ENCODE results near the gene MRPL10. TPM values are rescaled to one million over a fixed set of nuclear protein-coding genes. Genes with fewer than 3 reads are reported as not detected.

Gene MRPL10
- polyA plus RNA-seq, 6 donors from 2014 or later, result 33.1 to 49.0 (median 39.1) TPM

- peak overlapping the region in 2 of 6 donors; percentile 49 to 58 for H3K27ac Mint-ChIP-seq
- no peaks in the 10 kb centered on the region for H3K9me3 Mint-ChIP-seq
- no peaks in the 10 kb centered on the region for H3K27me3 Mint-ChIP-seq
- no peak overlapping the region for H3K4me3 Mint-ChIP-seq
- H3K4me1 Mint-ChIP-seq, result peaks cover 0 to 5% (median 4%) of the 10 kb centered on the region in 3 donors
- DNase-seq (no peak), ATAC-seq (ENCODE audit: low read depth in 2 of 2) (no peak)
- peaks cover 6 to 68% of the 10 kb centered on the region in 2 donors for H3K36me3 Mint-ChIP-seq
Measured at GRCh38 chr17:47811709-47812108, 19.6 kb downstream of the MRPL10 start.

DNA sequence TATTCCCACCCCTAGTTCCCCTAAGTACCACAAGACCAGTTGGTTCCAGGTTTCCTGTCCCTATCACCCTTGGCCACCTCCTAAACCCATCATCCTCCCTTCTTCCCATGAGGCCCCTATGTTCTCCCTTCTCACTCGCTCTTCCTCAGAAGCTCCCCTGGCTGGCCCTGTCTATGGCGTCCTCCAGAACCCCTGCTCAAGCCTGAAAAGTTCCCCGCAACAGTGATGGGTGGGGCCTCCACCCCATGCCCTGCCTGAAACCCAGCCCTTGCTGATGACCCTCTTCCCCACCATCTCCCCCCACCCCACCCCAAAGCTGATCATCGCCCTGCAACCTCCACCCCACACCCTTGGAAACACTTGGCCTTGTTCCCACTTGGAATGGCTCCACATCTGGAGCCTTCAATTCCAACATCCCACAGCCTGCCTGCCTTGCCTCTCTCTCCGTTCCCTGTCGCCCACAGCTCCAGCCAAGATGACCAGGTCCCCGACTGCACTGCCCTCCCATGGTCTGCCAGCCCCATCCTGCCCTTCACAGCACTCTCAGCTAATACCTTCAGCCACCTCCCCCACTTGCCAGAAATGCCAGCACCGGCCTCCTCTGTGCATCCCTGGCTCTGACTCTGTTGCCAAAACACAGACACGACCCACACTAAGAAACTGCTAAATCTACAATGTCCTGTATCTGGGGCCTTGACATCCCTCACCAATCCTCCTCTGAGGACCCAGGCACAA, 20.3 kb downstream of the MRPL10 start:
- Mint-ChIP-seq H3K27me3 (no peaks in the 10 kb centered on the region), H3K36me3 (peaks cover 6 to 66% of the 10 kb centered on the region in 2 donors), H3K4me1 (peaks cover 0 to 5% (median 4%) of the 10 kb centered on the region in 3 donors), H3K9me3 (no peaks in the 10 kb centered on the region), H3K4me3 (peak overlapping the region in 3 of 8 donors; percentile 64 to 71 (median 65)), H3K27ac (peak overlapping the region in 2 of 6 donors; percentile 49 to 86)
- ATAC-seq (ENCODE audit: low read depth in 2 of 2) (no peak), DNase-seq (no peak)

- Mint-ChIP-seq H3K9me3 (no peaks in the 10 kb centered on the region), H3K27me3 (no peaks in the 10 kb centered on the region), H3K4me1 (peaks cover 0 to 5% (median 4%) of the 10 kb centered on the region in 3 donors), H3K36me3 (peaks cover 6 to 63% of the 10 kb centered on the region in 2 donors), H3K27ac (peak overlapping the region in 1 of 6 donors; percentile 19), H3K4me3 (no peak overlapping the region)
- ATAC-seq (ENCODE audit: low read depth in 2 of 2) (no peak), DNase-seq (no peak)
Measured at GRCh38 chr17:47810200-47810821, 21.0 kb downstream of the MRPL10 start.

GRCh38 chr17:47808830-47809480, 22.4 kb downstream of the MRPL10 start:
- Mint-ChIP-seq H3K9me3 (no peaks in the 10 kb centered on the region), H3K27me3 (no peaks in the 10 kb centered on the region), H3K27ac (no peak overlapping the region), H3K4me3 (no peak overlapping the region), H3K4me1 (peaks cover 0 to 5% (median 4%) of the 10 kb centered on the region in 3 donors), H3K36me3 (peaks cover 6 to 55% of the 10 kb centered on the region in 2 donors)
- ATAC-seq (ENCODE audit: low read depth in 2 of 2) (no peak), DNase-seq (no peak)

DNA sequence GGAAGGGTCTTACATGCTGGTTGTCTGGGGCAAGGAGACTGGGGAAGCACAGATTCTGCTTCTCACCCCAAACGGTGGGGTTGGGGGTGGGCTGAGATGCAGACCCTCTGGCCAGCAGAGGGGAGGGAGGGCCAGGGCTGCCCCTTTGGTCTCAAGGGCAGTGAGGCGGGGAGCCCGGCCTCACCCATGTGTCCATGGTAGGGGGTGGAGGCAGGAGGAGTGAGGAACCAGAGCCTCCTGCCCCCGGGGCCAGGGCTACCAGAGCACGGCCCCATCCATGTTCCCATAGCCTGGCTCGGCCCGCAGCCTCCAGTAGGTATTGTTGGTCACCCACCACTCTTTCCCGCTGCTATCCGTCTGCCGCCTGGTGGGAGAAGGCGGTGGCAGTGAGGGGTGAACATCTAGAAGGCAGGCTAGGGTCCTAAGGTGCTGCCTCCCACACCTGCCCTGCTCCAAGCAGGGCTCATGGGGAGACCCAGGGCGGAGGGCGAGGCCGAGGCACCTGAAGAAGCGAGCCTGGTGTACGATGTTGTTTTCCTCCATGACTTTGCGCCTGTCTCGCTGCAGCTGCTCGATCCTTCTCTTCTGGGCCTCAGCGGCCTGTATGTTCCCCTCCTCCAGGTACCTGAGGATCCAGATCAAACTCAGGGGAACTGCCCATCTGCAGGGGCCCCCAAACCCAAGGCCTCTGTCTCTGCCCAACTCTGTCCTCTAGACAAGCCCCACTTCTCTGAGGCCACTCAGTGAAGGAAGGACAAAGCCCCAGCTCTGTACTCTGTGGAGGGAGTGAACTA, 23.1 kb downstream of the MRPL10 start:
- DNase-seq, result no peak
- Mint-ChIP-seq H3K27ac (no peak overlapping the region), H3K4me1 (peaks cover 0 to 5% (median 4%) of the 10 kb centered on the region in 3 donors)

GRCh38 chr17:47807421-47807820, 23.9 kb downstream of the MRPL10 start:
- peak overlapping the region in 1 of 6 donors; percentile 69 for H3K27ac Mint-ChIP-seq
- DNase-seq (no peak), ATAC-seq (ENCODE audit: low read depth in 2 of 2) (no peak)
- H3K36me3 Mint-ChIP-seq, result peaks cover 6 to 47% of the 10 kb centered on the region in 2 donors
- no peak overlapping the region for H3K4me3 Mint-ChIP-seq
- H3K4me1 Mint-ChIP-seq, result peaks cover 0 to 4% (median 3%) of the 10 kb centered on the region in 3 donors
- no peaks in the 10 kb centered on the region for H3K27me3 Mint-ChIP-seq
- no peaks in the 10 kb centered on the region for H3K9me3 Mint-ChIP-seq

More for the DNA sequence above, 23.1 kb downstream of the MRPL10 start:
- no peaks in the 10 kb centered on the region for H3K9me3 Mint-ChIP-seq
- no peak for ATAC-seq (ENCODE audit: low read depth in 2 of 2)
- no peak overlapping the region for H3K4me3 Mint-ChIP-seq
- no peaks in the 10 kb centered on the region for H3K27me3 Mint-ChIP-seq
- peaks cover 6 to 55% of the 10 kb centered on the region in 2 donors for H3K36me3 Mint-ChIP-seq

DNA sequence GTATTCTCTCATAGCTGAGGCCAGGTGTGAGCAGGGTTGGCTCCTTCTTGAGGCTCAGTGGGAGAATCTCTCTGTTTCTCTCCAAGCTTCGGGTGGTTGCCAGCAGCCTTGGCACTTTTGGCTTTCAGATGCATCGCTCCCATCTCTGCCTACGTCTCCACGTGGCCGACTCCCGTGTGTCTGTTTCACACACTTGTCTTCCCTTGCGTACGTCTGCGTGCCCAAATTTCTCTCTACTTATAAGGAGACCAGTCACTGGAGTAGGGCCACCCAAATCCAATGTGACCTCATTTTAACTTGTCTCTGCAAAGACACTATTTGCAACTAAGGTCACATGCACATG, 24.5 kb downstream of the MRPL10 start:
- no peaks in the 10 kb centered on the region for H3K9me3 Mint-ChIP-seq
- H3K27ac Mint-ChIP-seq, result no peak overlapping the region
- peaks cover 0 to 5% (median 3%) of the 10 kb centered on the region in 3 donors for H3K27me3 Mint-ChIP-seq
- no peak overlapping the region for H3K4me3 Mint-ChIP-seq
- ATAC-seq (ENCODE audit: low read depth in 2 of 2), result no peak
- H3K36me3 Mint-ChIP-seq, result peaks cover 6 to 42% of the 10 kb centered on the region in 2 donors
- peaks cover 2 to 6% (median 3%) of the 10 kb centered on the region in 3 donors for H3K4me1 Mint-ChIP-seq
- no peak for DNase-seq

- Mint-ChIP-seq H3K4me1 (peaks cover 2 to 9% (median 3%) of the 10 kb centered on the region in 3 donors), H3K9me3 (no peaks in the 10 kb centered on the region), H3K4me3 (no peak overlapping the region), H3K27me3 (peaks cover 0 to 9% (median 9%) of the 10 kb centered on the region in 3 donors), H3K36me3 (peaks cover 6 to 35% of the 10 kb centered on the region in 2 donors), H3K27ac (peak overlapping the region in 1 of 6 donors; percentile 33)
- no peak for DNase-seq
- no peak for ATAC-seq (ENCODE audit: low read depth in 2 of 2)
Measured at GRCh38 chr17:47806026-47806912, 25.1 kb downstream of the MRPL10 start.

GRCh38 chr17:47804461-47804860, 26.9 kb downstream of the MRPL10 start:
- H3K27me3 Mint-ChIP-seq, result peaks cover 0 to 10% (median 9%) of the 10 kb centered on the region in 3 donors
- H3K4me1 Mint-ChIP-seq, result peaks cover 2 to 9% (median 3%) of the 10 kb centered on the region in 3 donors
- ATAC-seq (ENCODE audit: low read depth in 2 of 2) (no peak), DNase-seq (no peak)
- no peak overlapping the region for H3K27ac Mint-ChIP-seq
- no peaks in the 10 kb centered on the region for H3K9me3 Mint-ChIP-seq
- peaks cover 0 to 20% of the 10 kb centered on the region in 2 donors for H3K36me3 Mint-ChIP-seq
- no peak overlapping the region for H3K4me3 Mint-ChIP-seq

- H3K4me1 Mint-ChIP-seq, result peaks cover 2 to 9% (median 3%) of the 10 kb centered on the region in 3 donors
- H3K9me3 Mint-ChIP-seq, result no peaks in the 10 kb centered on the region
- ATAC-seq (ENCODE audit: low read depth in 2 of 2) (no peak), DNase-seq (no peak)
- no peak overlapping the region for H3K27ac Mint-ChIP-seq
- peaks cover 0 to 20% of the 10 kb centered on the region in 2 donors for H3K36me3 Mint-ChIP-seq
- H3K4me3 Mint-ChIP-seq, result no peak overlapping the region
- H3K27me3 Mint-ChIP-seq, result peaks cover 0 to 10% (median 9%) of the 10 kb centered on the region in 3 donors
Measured at GRCh38 chr17:47803751-47804150, 27.6 kb downstream of the MRPL10 start.

- no peak for ATAC-seq (ENCODE audit: low read depth in 2 of 2)
- Mint-ChIP-seq H3K36me3 (peaks cover 0 to 16% of the 10 kb centered on the region in 2 donors), H3K27me3 (peaks cover 0 to 10% (median 9%) of the 10 kb centered on the region in 3 donors), H3K27ac (no peak overlapping the region), H3K4me1 (peaks cover 2 to 9% (median 3%) of the 10 kb centered on the region in 3 donors), H3K4me3 (no peak overlapping the region), H3K9me3 (no peaks in the 10 kb centered on the region)
- DNase-seq, result no peak
Measured at GRCh38 chr17:47803201-47803600, 28.1 kb downstream of the MRPL10 start.

DNA sequence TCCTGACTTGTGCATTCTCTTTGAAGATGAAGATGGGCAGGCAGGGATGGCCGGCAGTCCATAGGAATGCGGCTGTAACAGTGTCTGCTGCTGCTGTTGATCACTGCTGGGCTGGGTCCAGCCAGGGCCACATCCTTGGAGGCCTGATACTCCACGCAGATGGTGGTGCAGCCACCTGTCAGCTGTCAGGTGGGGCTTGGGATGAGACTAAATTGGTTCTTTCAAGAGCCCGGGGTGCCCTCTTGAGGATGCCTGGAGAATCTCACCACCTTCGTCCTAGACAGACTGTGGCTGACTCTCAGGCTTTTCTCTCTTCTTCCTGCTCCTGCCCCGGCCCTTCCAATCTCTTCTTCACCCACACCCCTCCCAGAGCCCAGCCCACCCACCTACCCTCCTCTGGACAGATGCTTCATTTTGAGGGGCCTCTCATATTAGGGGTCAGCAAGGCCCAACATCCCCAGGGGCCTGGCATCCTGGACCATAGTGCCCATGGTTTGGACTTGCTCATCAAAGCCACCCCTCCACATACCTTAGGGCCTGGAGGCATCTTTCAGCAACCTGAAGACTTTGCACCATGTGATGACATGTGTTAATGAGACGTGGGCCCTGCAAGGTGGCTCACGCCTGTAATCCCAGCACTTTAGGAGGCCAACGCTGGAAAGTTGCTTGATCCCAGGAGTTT, 28.9 kb downstream of the MRPL10 start:
- peaks cover 3 to 15% (median 10%) of the 10 kb centered on the region in 3 donors for H3K27me3 Mint-ChIP-seq
- no peaks in the 10 kb centered on the region for H3K9me3 Mint-ChIP-seq
- H3K36me3 Mint-ChIP-seq, result peaks cover 0 to 9% of the 10 kb centered on the region in 2 donors
- ATAC-seq (ENCODE audit: low read depth in 2 of 2) (peak; percentile 80 to 96), DNase-seq (peak; percentile 44)
- no peak overlapping the region for H3K27ac Mint-ChIP-seq
- H3K4me1 Mint-ChIP-seq, result peaks cover 2 to 9% (median 3%) of the 10 kb centered on the region in 3 donors
- H3K4me3 Mint-ChIP-seq, result peak overlapping the region in 1 of 8 donors; percentile 5
